ENCODE data around the gene HOXB5.

The HOXB5 gene

DNA sequence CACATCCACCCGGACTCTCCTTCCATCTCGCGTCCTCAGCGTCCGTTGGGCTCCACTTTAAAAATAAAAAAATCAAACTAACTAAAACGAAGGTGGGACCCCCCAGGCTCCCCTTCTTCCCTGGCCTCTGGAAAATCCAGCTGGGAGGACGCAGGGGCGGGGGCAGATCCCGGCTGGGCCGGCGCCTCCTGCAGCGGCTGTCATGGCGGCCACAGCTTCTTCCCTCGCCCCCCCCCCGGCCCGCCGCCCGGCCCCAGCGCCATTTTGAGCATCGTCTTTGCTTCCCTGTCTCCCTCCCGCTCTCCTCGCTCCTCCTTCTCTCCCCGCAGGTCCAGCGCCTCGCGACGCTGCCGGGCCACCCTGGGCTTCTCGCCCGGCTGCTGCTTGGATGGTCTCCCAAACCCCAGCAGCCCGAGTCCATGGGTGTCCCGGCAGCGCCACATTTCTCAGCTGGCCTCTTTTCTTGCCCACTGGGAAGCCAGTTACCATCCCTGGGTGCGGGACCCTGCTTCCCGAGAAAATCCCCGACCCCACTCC is 51.9 kb downstream of the HOXB5 start:
- DNase-seq (ENCODE audit: low read depth) = no peak
- H3K4me3 ChIP-seq (ENCODE audit: low read depth, low read length) = no peak overlapping the region
- TF ChIP-seq POLR2A (IDR thresholded peaks at IDR 0.05; ENCODE audit: extremely low read depth, insufficient read length) (no peak), MYC (IDR thresholded peaks at IDR 0.05; ENCODE audit: low read depth, low read length) (no peak)
- TF ChIP-seq, protein P1, sequence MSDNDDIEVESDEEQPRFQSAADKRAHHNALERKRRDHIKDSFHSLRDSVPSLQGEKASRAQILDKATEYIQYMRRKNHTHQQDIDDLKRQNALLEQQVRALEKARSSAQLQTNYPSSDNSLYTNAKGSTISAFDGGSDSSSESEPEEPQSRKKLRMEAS (IDR thresholded peaks at IDR 0.05; ENCODE audit: low read depth, low read length) = no peak
- TF ChIP-seq, protein P2, sequence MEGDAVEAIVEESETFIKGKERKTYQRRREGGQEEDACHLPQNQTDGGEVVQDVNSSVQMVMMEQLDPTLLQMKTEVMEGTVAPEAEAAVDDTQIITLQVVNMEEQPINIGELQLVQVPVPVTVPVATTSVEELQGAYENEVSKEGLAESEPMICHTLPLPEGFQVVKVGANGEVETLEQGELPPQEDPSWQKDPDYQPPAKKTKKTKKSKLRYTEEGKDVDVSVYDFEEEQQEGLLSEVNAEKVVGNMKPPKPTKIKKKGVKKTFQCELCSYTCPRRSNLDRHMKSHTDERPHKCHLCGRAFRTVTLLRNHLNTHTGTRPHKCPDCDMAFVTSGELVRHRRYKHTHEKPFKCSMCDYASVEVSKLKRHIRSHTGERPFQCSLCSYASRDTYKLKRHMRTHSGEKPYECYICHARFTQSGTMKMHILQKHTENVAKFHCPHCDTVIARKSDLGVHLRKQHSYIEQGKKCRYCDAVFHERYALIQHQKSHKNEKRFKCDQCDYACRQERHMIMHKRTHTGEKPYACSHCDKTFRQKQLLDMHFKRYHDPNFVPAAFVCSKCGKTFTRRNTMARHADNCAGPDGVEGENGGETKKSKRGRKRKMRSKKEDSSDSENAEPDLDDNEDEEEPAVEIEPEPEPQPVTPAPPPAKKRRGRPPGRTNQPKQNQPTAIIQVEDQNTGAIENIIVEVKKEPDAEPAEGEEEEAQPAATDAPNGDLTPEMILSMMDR (IDR thresholded peaks at IDR 0.05; ENCODE audit: low read depth, low read length) = no peak

Measured in NB4 (cell line).